Trophoblast cell (in vitro differentiated cells and primary cell): ENCODE data around the gene SLC2A4RG.

Source experiments
- DNase-seq, 2 donors: peaks; one replicate each; pipeline ENCODE4 v3.0.0-alpha.2; 2016
- H2AFZ ChIP-seq: 2 replicates; pipeline ENCODE4 v1.6.1; 2013; ENCODE audit warnings: low read length, moderate library complexity, mild to moderate bottlenecking; ENCODE audit not compliant: insufficient read depth, poor library complexity
- H2AK5ac ChIP-seq: 2 replicates; pipeline ENCODE4 v1.6.1; 2013; ENCODE audit warnings: mild to moderate bottlenecking, low read length
- H2BK120ac ChIP-seq: 2 replicates; pipeline ENCODE4 v1.6.1; 2013; ENCODE audit warnings: low read length, mild to moderate bottlenecking, moderate library complexity; ENCODE audit not compliant: insufficient read depth, poor library complexity
- H2BK12ac ChIP-seq: 2 replicates; pipeline ENCODE4 v1.6.1; 2013; ENCODE audit warnings: mild to moderate bottlenecking, low read length, moderate library complexity
- H2BK5ac ChIP-seq: 2 replicates; pipeline ENCODE4 v1.6.1; 2013; ENCODE audit warnings: low read length, low read depth, moderate library complexity, mild to moderate bottlenecking; ENCODE audit not compliant: poor library complexity
- H3K14ac ChIP-seq: 2 replicates; pipeline ENCODE4 v1.6.1; 2013; ENCODE audit warnings: mild to moderate bottlenecking, low read length
- H3K18ac ChIP-seq: 2 replicates; pipeline ENCODE4 v1.6.1; 2013; ENCODE audit warnings: mild to moderate bottlenecking, low read length
- H3K23ac ChIP-seq: 2 replicates; pipeline ENCODE4 v1.6.1; 2013; ENCODE audit warnings: low read length
- H3K27ac ChIP-seq: 2 replicates; pipeline ENCODE4 v1.5.1; 2013; ENCODE audit warnings: low read depth, mild to moderate bottlenecking, inconsistent platforms, low read length, moderate library complexity
- H3K27me3 ChIP-seq: 2 replicates; pipeline ENCODE4 v1.6.1; 2013; ENCODE audit warnings: inconsistent platforms, mild to moderate bottlenecking, low read length, moderate library complexity; ENCODE audit not compliant: insufficient read depth
- H3K36me3 ChIP-seq, 2 experiments: 1 replicate in 1 of 2; 2 replicates in 1 of 2; pipeline ENCODE4 v1.6.1; 2013; ENCODE audit warnings: low read length in 2 of 2, mild to moderate bottlenecking in 2 of 2, moderate library complexity in 1 of 2; ENCODE audit not compliant: insufficient read depth in 2 of 2, control insufficient read depth in 1 of 2
- H3K4ac ChIP-seq: 2 replicates; pipeline ENCODE4 v1.6.1; 2013; ENCODE audit warnings: low read depth, mild to moderate bottlenecking, low read length, moderate library complexity
- H3K4me1 ChIP-seq, 2 experiments: 1 replicate in 1 of 2; 2 replicates in 1 of 2; pipeline ENCODE4 v1.6.1; 2013; ENCODE audit warnings: low read length in 2 of 2, mild to moderate bottlenecking in 2 of 2, moderate library complexity in 1 of 2; ENCODE audit not compliant: insufficient read depth in 2 of 2, control insufficient read depth in 1 of 2
- H3K4me2 ChIP-seq: 2 replicates; pipeline ENCODE4 v1.6.1; 2013; ENCODE audit warnings: inconsistent platforms, mild to moderate bottlenecking, low read length, moderate library complexity
- H3K4me3 ChIP-seq: 2 replicates; pipeline ENCODE4 v1.5.1; 2013; ENCODE audit warnings: mild to moderate bottlenecking, low read depth, low read length, inconsistent platforms
- H3K79me1 ChIP-seq: one replicate; pipeline ENCODE4 v1.6.1; 2013; ENCODE audit warnings: low read length
- H3K79me2 ChIP-seq: 2 replicates; pipeline ENCODE4 v1.6.1; 2013; ENCODE audit warnings: low read length, mild to moderate bottlenecking; ENCODE audit not compliant: control insufficient read depth, insufficient read depth, poor library complexity
- H3K9ac ChIP-seq: 2 replicates; pipeline ENCODE4 v1.6.1; 2013; ENCODE audit warnings: mild to moderate bottlenecking, low read length
- H3K9me3 ChIP-seq: 2 replicates; pipeline ENCODE4 v1.6.1; 2013; ENCODE audit warnings: low read depth, mild to moderate bottlenecking, control low read depth, inconsistent platforms, low read length; ENCODE audit not compliant: insufficient read depth
- H4K12ac ChIP-seq: 2 replicates; pipeline ENCODE4 v1.6.1; 2013; ENCODE audit warnings: low read depth, mild to moderate bottlenecking, low read length, moderate library complexity
- H4K8ac ChIP-seq: 2 replicates; pipeline ENCODE4 v1.6.1; 2013; ENCODE audit warnings: low read depth, mild to moderate bottlenecking, low read length, moderate library complexity
- H4K91ac ChIP-seq: one replicate; pipeline ENCODE4 v1.6.1; 2013; ENCODE audit warnings: low read depth, mild to moderate bottlenecking, low read length, moderate library complexity
- WGBS: extraction: QIAGEN DNeasy Blood & Tissue Kit; methylation state at CpG from one replicate; pipeline ENCODE4 v1.1.7; 2013; ENCODE audit warnings: missing lambda C conversion rate; ENCODE audit not compliant: insufficient read length, insufficient coverage; ENCODE audit errors: extremely low coverage; 5-methylcytosine and 5-hydroxymethylcytosine counted together

Gene SLC2A4RG

GRCh38 chr20:63702751-63703470, 36.7 kb upstream of the SLC2A4RG start:
- H3K79me2 ChIP-seq, result peaks cover 10% of the 10 kb centered on the region
- no peak overlapping the region for H2AFZ ChIP-seq
- H3K14ac ChIP-seq, result no peak overlapping the region
- H3K27me3 ChIP-seq, result no peaks in the 10 kb centered on the region
- H2BK120ac ChIP-seq, result no peak overlapping the region
- H3K79me1 ChIP-seq, result peaks cover 5% of the 10 kb centered on the region
- H3K18ac ChIP-seq, result no peak overlapping the region
- H2AK5ac ChIP-seq, result no peak overlapping the region
- H3K4me3 ChIP-seq, result no peak overlapping the region
- no peak overlapping the region for H3K23ac ChIP-seq
- peaks cover 6 to 10% of the 10 kb centered on the region in 2 experiments for H3K4me1 ChIP-seq
- H4K91ac ChIP-seq, result no peak overlapping the region
- no peak overlapping the region for H3K27ac ChIP-seq
- no peak overlapping the region for H4K8ac ChIP-seq
- no peak overlapping the region for H3K4ac ChIP-seq
- H3K9ac ChIP-seq, result peak overlapping the region; percentile 50
- peaks cover 3% of the 10 kb centered on the region for H3K9me3 ChIP-seq
- H3K4me2 ChIP-seq, result no peak overlapping the region
- H3K36me3 ChIP-seq, result peaks cover 34% of the 10 kb centered on the region in 2 experiments
- DNase-seq, result no peak
- H4K12ac ChIP-seq, result no peak overlapping the region
- WGBS, result no CpG with 5 or more reads among the region's 13 CpGs
- H2BK12ac ChIP-seq, result no peak overlapping the region
- H2BK5ac ChIP-seq, result no peak overlapping the region

DNA sequence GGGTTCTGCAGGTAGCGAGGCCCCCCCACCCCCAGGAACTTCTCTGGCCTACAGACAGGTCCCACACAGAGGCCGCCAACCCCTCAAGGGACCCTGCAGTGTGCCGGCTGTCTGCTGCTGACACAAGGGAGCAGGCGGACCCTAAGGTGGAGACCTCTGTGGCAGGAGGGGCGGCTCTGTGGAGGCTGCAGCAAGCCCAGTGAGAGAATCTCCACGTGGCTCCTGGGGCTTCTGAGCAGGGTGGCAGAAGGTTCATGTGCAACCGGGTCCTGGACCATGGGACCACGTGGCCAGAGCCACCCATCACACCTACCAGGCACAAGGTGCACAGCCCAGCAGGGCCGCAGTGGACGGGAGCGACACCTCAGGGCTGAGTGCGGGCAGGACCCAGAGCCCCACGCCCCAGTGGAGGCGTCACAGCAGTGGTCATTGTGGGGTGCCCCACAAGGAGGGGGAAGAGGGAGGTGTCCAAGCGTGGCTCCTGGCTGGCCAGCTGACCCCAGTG, 36.1 kb upstream of the SLC2A4RG start:
- no peak overlapping the region for H4K12ac ChIP-seq
- peaks cover 15% of the 10 kb centered on the region for H3K79me2 ChIP-seq
- no peak overlapping the region for H2BK5ac ChIP-seq
- peaks cover 34% of the 10 kb centered on the region in 2 experiments for H3K36me3 ChIP-seq
- H3K23ac ChIP-seq, result no peak overlapping the region
- WGBS, result no CpG with 5 or more reads among the region's 15 CpGs
- H4K8ac ChIP-seq, result no peak overlapping the region
- H3K4me1 ChIP-seq, result peaks cover 7 to 11% of the 10 kb centered on the region in 2 experiments
- peaks cover 3% of the 10 kb centered on the region for H3K9me3 ChIP-seq
- H3K14ac ChIP-seq, result no peak overlapping the region
- H3K27me3 ChIP-seq, result no peaks in the 10 kb centered on the region
- H3K79me1 ChIP-seq, result peaks cover 6% of the 10 kb centered on the region
- no peak overlapping the region for H3K27ac ChIP-seq
- no peak overlapping the region for H4K91ac ChIP-seq
- no peak for DNase-seq
- no peak overlapping the region for H2AK5ac ChIP-seq
- H3K18ac ChIP-seq, result no peak overlapping the region
- no peak overlapping the region for H2AFZ ChIP-seq
- H3K4me2 ChIP-seq, result no peak overlapping the region
- no peak overlapping the region for H2BK12ac ChIP-seq
- H3K9ac ChIP-seq, result no peak overlapping the region
- H2BK120ac ChIP-seq, result no peak overlapping the region
- no peak overlapping the region for H3K4me3 ChIP-seq
- no peak overlapping the region for H3K4ac ChIP-seq

DNA sequence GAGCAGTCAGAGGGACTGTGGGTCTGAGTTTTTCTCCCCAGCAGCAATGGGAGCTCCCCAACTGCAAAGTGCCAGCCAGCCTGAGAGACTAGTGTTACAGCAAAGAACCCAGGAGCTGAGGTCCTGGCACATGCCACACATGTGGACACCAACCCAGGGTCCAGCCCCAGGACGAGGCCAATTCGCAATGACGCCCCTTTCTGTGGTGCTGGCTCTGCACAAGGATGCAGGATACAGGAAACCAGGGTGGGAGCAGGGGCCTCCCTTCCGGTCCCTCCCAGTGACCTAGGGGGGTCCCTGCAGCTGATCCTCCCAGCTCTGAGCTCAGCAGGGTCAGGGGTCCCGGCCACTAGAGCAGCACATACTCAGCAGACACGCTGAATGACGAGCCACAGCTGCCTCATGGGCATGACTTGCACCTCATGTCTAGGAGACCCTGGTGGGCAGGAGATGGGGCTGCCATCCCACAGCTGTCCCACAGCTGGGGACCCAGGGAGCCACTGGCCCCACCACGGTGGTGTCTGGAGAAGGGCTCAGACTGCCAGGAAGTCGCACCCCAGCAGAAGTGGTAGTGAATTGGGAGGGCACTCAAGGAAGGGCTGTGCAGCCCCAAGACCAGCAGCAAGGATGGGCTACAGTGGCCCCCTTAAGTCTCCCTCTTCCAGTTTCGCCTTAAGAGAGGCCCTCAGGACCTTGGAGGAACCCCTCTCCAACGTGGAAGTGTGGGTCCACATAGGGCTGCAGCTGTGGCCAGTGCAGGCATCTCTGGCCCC, 35.4 kb upstream of the SLC2A4RG start:
- no peak overlapping the region for H3K4me2 ChIP-seq
- no peak overlapping the region for H4K12ac ChIP-seq
- peaks cover 37 to 39% of the 10 kb centered on the region in 2 experiments for H3K36me3 ChIP-seq
- H2BK120ac ChIP-seq, result no peak overlapping the region
- H2BK5ac ChIP-seq, result no peak overlapping the region
- H3K4me1 ChIP-seq, result peaks cover 12 to 13% of the 10 kb centered on the region in 2 experiments
- H3K14ac ChIP-seq, result no peak overlapping the region
- WGBS, result no CpG with 5 or more reads among the region's 11 CpGs
- H3K79me1 ChIP-seq, result peaks cover 6% of the 10 kb centered on the region
- no peak for DNase-seq
- H3K23ac ChIP-seq, result no peak overlapping the region
- H3K27ac ChIP-seq, result no peak overlapping the region
- H3K9me3 ChIP-seq, result peaks cover 3% of the 10 kb centered on the region
- no peak overlapping the region for H2BK12ac ChIP-seq
- no peak overlapping the region for H3K9ac ChIP-seq
- no peak overlapping the region for H4K8ac ChIP-seq
- no peak overlapping the region for H2AFZ ChIP-seq
- H3K79me2 ChIP-seq, result peaks cover 20% of the 10 kb centered on the region
- no peaks in the 10 kb centered on the region for H3K27me3 ChIP-seq
- no peak overlapping the region for H3K18ac ChIP-seq
- no peak overlapping the region for H3K4ac ChIP-seq
- H4K91ac ChIP-seq, result no peak overlapping the region
- no peak overlapping the region for H3K4me3 ChIP-seq
- no peak overlapping the region for H2AK5ac ChIP-seq

DNA sequence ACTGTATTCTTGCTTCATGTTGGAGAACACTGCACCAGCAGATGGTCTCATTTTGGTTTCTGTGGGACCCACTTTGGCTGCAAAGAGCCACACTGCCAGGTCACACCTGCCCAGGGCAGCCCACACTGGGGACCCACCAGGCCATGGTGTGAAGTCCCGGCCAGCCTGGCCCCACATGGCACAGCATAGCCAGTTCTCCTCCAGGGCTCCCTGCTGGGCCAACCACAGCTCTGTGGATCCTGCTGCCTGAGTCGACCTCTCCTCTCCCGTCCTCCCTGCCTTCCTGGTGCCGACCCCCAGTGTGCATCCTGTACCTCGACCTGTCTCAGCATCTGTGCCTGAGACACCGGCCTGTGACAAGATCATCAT, 34.8 kb upstream of the SLC2A4RG start:
- Histone ChIP-seq H3K4me1 (peaks cover 8 to 10% of the 10 kb centered on the region in 2 experiments), H3K4me2 (no peak overlapping the region), H2BK5ac (no peak overlapping the region), H4K12ac (no peak overlapping the region), H3K4ac (no peak overlapping the region), H3K18ac (no peak overlapping the region), H2BK120ac (no peak overlapping the region), H3K79me1 (peaks cover 6% of the 10 kb centered on the region), H2AK5ac (no peak overlapping the region), H4K91ac (no peak overlapping the region), H3K9ac (no peak overlapping the region), H3K14ac (no peak overlapping the region), H3K79me2 (peaks cover 20% of the 10 kb centered on the region), H3K27me3 (no peaks in the 10 kb centered on the region), H3K27ac (no peak overlapping the region), H3K9me3 (peaks cover 3% of the 10 kb centered on the region), H2BK12ac (no peak overlapping the region), H3K36me3 (peaks cover 41 to 43% of the 10 kb centered on the region in 2 experiments), H2AFZ (no peak overlapping the region), H4K8ac (no peak overlapping the region), H3K4me3 (no peak overlapping the region), H3K23ac (no peak overlapping the region)
- WGBS, result no CpG with 5 or more reads among the region's 6 CpGs
- no peak for DNase-seq
